Peyer's patch (tissue), 4 donors: ENCODE data around the gene FEV.

Experiments
- POLR2A ChIP-seq, 2 donors: fragments of 450-650 bp; IDR thresholded peaks; one replicate each; pipeline ENCODE4 v1.5.1; 2017; ENCODE audit warnings: antibody characterized with exemption in 2 of 2, mild to moderate bottlenecking in 2 of 2, moderate library complexity in 2 of 2
- TF ChIP-seq, protein P1 (sequence below), 6 experiments: fragments of 450-650 bp in 4 of 6; fragments of 200-600 bp in 2 of 6; sonication (generic) in 1 of 6; IDR thresholded peaks; one replicate each; pipeline ENCODE4 v1.5.1; 2017 to 2019; ENCODE audit warnings: antibody characterized with exemption in 6 of 6, mild to moderate bottlenecking in 3 of 6, moderate library complexity in 1 of 6

DNA sequence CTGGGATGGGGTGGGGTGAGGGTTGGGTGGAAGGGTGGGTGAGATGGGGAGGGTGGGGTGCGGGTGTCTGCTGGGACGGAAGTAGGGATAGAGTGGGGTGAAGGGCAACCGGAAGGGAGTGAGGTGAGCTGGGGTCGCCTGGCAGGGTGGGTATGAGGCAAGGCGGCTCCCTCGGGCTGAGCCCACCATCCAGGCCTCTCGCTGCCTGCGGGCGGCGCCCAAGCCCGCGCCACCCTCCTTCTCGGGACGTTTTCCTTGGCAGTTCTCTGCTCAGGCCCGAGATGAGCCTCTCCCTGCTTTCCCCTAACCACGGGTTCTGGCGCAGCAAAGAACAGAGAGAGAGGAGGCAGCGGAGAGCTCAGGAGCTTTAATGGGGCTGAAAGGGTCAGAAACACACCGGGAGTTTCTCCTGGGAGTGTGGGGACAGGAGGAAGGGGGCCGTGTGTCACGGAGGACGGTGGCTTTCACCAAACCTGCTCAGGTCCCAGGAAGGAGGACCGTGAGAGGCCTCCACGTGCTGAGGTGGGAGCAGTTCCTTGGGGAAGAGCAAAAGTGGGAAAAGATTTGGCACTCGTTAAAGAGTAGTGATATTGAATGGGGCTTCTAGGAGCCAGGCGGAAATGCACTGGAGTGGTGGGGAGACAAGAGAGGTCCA lies 4.1 kb downstream of the FEV start:
- TF ChIP-seq, protein P1, sequence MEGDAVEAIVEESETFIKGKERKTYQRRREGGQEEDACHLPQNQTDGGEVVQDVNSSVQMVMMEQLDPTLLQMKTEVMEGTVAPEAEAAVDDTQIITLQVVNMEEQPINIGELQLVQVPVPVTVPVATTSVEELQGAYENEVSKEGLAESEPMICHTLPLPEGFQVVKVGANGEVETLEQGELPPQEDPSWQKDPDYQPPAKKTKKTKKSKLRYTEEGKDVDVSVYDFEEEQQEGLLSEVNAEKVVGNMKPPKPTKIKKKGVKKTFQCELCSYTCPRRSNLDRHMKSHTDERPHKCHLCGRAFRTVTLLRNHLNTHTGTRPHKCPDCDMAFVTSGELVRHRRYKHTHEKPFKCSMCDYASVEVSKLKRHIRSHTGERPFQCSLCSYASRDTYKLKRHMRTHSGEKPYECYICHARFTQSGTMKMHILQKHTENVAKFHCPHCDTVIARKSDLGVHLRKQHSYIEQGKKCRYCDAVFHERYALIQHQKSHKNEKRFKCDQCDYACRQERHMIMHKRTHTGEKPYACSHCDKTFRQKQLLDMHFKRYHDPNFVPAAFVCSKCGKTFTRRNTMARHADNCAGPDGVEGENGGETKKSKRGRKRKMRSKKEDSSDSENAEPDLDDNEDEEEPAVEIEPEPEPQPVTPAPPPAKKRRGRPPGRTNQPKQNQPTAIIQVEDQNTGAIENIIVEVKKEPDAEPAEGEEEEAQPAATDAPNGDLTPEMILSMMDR (IDR thresholded peaks at IDR 0.05), result no peak
- no peak for TF ChIP-seq POLR2A (IDR thresholded peaks at IDR 0.05)
